HFF-Myc (cell line): ENCODE measurements around the gene SS18.

Experiments used
- DNase-seq: peaks from one replicate; pipeline ENCODE4 v3.0.0-alpha.2; 2011; ENCODE audit warnings: low read depth; ENCODE audit errors: extremely low read depth
- H3K4me3 ChIP-seq: replicated peaks from 2 replicates; pipeline ENCODE4 v1.5.1; 2011; ENCODE audit warnings: low read depth, mild to moderate bottlenecking, control low read depth, low read length
- TF ChIP-seq, protein P1 (sequence below): IDR thresholded peaks from 2 replicates; pipeline ENCODE4 v1.5.1; 2012; ENCODE audit warnings: mild to moderate bottlenecking, low read depth, low read length, control low read depth; ENCODE audit errors: missing control alignments

SS18 gene

GRCh38 chr18:25979369-25980040 is 110.9 kb downstream of the SS18 start:
- TF ChIP-seq, protein P1, sequence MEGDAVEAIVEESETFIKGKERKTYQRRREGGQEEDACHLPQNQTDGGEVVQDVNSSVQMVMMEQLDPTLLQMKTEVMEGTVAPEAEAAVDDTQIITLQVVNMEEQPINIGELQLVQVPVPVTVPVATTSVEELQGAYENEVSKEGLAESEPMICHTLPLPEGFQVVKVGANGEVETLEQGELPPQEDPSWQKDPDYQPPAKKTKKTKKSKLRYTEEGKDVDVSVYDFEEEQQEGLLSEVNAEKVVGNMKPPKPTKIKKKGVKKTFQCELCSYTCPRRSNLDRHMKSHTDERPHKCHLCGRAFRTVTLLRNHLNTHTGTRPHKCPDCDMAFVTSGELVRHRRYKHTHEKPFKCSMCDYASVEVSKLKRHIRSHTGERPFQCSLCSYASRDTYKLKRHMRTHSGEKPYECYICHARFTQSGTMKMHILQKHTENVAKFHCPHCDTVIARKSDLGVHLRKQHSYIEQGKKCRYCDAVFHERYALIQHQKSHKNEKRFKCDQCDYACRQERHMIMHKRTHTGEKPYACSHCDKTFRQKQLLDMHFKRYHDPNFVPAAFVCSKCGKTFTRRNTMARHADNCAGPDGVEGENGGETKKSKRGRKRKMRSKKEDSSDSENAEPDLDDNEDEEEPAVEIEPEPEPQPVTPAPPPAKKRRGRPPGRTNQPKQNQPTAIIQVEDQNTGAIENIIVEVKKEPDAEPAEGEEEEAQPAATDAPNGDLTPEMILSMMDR, result no peak
- H3K4me3 ChIP-seq, result no peak overlapping the region
- DNase-seq, result no peak

GRCh38 chr18:25976554-25976953 is 113.9 kb downstream of the SS18 start:
- no peak for DNase-seq
- H3K4me3 ChIP-seq, result no peak overlapping the region
- TF ChIP-seq, protein P1, result no peak

GRCh38 chr18:25974630-25975077 is 115.8 kb downstream of the SS18 start:
- TF ChIP-seq, protein P1, result no peak
- no peak overlapping the region for H3K4me3 ChIP-seq
- DNase-seq, result no peak
